ENCODE measurements around the gene FES. TPM values are rescaled to one million over a fixed set of nuclear protein-coding genes. Genes with fewer than 3 reads are reported as not detected.
"Not testable (repeated sequence)": the region's sequence is repeated elsewhere in the genome, so short reads cannot be mapped to it uniquely, and the experiment has no call there.

Gene FES
- polyA plus RNA-seq, 1 donor from 2014 or later: 7.7 TPM

DNA sequence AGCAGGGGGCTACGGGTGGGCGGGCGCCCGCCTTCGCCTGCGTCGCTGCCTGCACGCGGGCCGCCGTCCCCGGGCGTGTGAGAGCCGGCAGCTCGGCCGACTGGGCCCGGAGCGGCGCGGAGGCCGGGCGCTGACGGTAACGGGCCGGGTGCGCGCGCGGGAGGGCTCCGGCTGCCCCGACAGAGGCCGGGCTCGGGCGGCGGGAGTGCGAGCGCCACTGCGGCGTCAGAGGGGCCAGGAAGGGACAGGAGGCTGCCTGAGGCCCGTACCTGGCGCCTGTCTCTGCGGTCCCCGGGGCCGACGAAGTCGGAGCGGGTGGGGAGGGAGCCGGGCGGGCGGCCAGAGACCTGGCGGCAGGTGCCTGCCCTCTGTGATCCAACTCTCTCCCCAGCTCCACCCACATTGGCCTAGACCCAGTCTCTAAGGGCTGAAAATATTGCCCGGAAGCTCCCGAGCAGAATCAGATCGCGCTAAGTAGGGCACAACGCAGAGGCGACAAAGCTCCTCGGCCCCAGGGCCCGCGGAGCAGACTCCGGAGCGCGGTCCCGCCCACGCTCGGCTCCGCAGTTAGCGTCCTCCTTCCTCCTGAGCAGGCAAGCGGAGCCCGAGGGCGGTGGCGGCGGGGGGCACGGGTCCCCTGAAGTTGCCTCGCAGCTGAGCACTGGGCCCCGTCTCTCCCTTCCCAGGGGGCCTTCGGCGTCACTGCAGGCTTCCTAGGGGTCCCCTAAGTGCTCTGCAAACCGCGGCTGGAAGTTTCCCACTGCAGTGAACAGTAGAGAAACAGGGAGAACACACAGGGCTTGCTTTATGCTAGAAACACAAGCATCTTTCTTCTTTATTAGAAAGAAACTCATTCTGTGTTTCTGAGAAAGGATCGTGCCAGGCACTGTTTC, 18.8 kb downstream of the FES start, which contains the start of gene MAN2A2:
Gene MAN2A2 (plus strand): TSS at position 463 of the 893 bp plus-strand sequence. CDS start 906 bp downstream, outside the sequence.
- Mint-ChIP-seq H3K4me1 (peaks cover 16 to 22% (median 20%) of the 10 kb centered on the region in 3 donors), H3K27ac (peak within 1 kb of the TSS; percentile 60 to 88 (median 82)), H3K36me3 (peaks cover 2% of the 10 kb centered on the region), H3K27me3 (no peaks in the 10 kb centered on the region), H3K9me3 (no peaks in the 10 kb centered on the region), H3K4me3 (peak within 1 kb of the TSS; percentile 87 to 95 (median 91))

GRCh38 chr15:90903733-90904536, 19.6 kb downstream of the FES start:
- Mint-ChIP-seq H3K4me3 (peak overlapping the region; percentile 81 to 95 (median 91)), H3K36me3 (peaks cover 4% of the 10 kb centered on the region)

DNA sequence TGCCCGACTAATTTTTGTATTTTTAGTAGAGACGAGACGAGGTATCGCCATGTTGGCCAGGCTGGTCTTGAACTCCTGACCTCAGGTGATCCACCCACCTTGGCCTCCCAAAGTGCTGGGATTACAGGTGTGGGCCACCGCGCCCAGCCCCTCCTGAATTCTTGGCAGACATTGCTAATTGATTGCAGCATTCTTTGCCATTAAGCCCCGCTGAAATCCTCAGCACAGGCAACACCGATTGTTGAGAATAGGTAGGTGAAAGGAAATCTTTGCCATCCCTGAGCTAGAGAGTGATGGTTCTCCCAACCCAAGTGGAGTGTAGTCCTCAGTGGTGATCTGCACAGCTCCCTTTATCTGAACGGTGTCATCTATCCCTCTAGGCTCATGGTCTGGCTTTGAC, 20.4 kb downstream of the FES start:
- Mint-ChIP-seq H3K36me3 (peaks cover 4% of the 10 kb centered on the region), H3K27me3 (no peaks in the 10 kb centered on the region), H3K4me3 (peak overlapping the region in 2 of 4 donors; percentile 72 to 90), H3K4me1 (peaks cover 16 to 22% (median 18%) of the 10 kb centered on the region in 3 donors), H3K9me3 (no peaks in the 10 kb centered on the region), H3K27ac (no peak overlapping the region)

More at GRCh38 chr15:90903733-90904536, 19.6 kb downstream of the FES start:
- H3K27ac Mint-ChIP-seq: peak overlapping the region in 1 of 3 donors; percentile 82
- no peaks in the 10 kb centered on the region for H3K27me3 Mint-ChIP-seq
- no peaks in the 10 kb centered on the region for H3K9me3 Mint-ChIP-seq
- peaks cover 16 to 22% (median 20%) of the 10 kb centered on the region in 3 donors for H3K4me1 Mint-ChIP-seq

- H3K27ac Mint-ChIP-seq: peak overlapping the region in 1 of 3 donors; percentile 12
- peak overlapping the region in 1 of 4 donors; percentile 90 for H3K4me3 Mint-ChIP-seq
- no peaks in the 10 kb centered on the region for H3K27me3 Mint-ChIP-seq
- H3K4me1 Mint-ChIP-seq: peaks cover 14 to 22% (median 18%) of the 10 kb centered on the region in 3 donors
- no peaks in the 10 kb centered on the region for H3K9me3 Mint-ChIP-seq
- peaks cover 4% of the 10 kb centered on the region for H3K36me3 Mint-ChIP-seq
Measured at GRCh38 chr15:90905306-90906180, 21.2 kb downstream of the FES start.

DNA sequence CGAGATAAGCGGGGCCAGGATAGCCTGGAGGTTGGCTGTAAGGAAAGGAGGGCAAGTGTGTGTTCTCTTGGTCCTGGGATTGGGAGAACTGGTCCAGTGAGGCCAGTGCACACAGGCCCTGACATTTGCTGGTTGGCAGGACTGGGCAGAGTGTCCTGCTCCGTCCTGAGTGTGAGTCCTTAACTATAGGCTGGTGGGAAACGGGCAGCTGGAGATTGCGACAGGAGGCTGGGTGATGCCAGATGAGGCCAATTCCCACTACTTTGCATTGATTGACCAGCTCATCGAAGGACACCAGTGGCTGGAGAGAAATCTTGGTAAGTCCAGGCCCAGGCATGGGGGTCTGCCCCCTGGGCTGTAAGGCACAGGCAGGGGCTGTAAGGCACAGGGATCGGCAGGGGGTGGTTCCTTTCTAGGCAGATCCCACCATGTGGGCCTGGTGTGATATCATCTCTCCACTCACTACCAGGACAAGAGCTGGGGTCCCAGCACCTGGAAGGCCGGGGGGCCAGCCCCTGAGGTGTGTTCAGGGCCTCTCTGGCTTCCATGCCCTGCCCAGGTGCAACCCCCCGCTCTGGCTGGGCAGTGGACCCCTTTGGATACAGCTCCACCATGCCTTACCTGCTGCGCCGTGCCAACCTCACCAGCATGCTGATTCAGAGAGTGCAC, 22.0 kb downstream of the FES start:
- Mint-ChIP-seq H3K36me3 (peaks cover 4% of the 10 kb centered on the region), H3K9me3 (no peaks in the 10 kb centered on the region), H3K4me3 (peak overlapping the region in 1 of 4 donors; percentile 28), H3K4me1 (peaks cover 11 to 20% (median 16%) of the 10 kb centered on the region in 3 donors), H3K27me3 (no peaks in the 10 kb centered on the region), H3K27ac (no peak overlapping the region)

DNA sequence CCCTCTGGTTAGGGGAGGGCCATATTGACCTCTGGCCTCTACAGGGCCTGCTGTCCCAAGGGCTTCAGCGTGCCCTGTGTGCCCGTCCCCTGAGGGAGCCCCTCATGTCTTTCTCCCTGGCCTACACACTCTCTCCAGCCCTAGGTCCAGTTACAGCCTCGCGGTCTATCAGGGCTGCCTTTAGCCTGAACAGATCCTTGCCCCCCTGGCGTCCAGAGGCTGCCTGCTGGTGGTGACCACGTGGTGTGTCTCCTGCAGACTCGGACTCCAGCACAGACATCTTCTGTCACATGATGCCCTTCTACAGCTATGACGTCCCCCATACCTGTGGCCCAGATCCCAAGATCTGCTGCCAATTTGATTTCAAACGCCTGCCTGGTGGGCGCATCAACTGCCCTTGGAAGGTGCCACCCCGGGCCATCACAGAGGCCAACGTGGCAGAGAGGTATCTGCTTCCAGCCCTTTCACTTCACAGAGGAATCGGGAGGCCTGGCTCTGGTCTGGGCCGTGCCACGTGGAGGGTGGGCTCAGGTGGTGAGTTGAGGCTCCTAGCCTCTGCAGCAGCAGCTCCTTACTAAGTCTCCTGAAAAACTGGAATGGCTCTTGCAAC, 22.9 kb downstream of the FES start:
- H3K27me3 Mint-ChIP-seq: no peaks in the 10 kb centered on the region
- H3K4me1 Mint-ChIP-seq: peaks cover 2 to 12% (median 7%) of the 10 kb centered on the region in 3 donors
- no peaks in the 10 kb centered on the region for H3K9me3 Mint-ChIP-seq
- H3K4me3 Mint-ChIP-seq: peak overlapping the region in 1 of 4 donors; percentile 71
- H3K27ac Mint-ChIP-seq: peak overlapping the region in 2 of 3 donors; percentile 25 to 76
- H3K36me3 Mint-ChIP-seq: peaks cover 6% of the 10 kb centered on the region

DNA sequence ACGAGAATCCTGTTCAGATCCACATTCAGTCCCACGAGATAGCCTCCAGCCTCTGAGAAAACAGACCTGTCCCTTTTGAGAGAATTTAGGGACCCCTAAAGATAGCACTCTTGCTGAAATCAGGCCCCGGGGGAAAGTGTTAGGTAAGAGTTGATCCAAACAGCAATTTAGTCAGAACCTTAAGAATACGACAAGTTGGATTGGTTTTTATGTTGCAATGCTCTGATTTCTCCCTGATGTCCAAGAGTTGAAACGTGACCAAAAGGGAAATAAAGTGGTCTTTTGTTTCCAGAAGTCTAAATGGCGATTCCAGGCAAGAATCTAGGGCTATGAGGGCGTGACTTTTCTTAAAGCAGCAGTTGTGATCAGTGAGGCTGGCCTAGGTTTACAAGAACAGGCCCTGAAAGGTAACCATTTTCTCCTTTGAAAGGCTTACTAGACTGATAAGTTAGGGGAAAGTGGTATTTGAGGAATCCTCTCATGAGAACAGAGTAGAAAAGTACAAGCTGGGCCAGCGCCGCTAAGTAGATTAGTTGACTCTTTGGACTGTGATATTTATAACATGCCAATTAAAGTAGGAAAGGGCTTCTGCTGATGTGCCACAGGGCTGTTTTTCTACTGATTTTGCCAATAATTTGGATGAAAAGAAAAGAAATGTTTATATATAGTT, 23.7 kb downstream of the FES start:
- peak overlapping the region in 1 of 4 donors; percentile 71 for H3K4me3 Mint-ChIP-seq
- H3K27ac Mint-ChIP-seq: no peak overlapping the region
- H3K27me3 Mint-ChIP-seq: no peaks in the 10 kb centered on the region
- peaks cover 6% of the 10 kb centered on the region for H3K36me3 Mint-ChIP-seq
- H3K9me3 Mint-ChIP-seq: no peaks in the 10 kb centered on the region
- peaks cover 2 to 9% (median 7%) of the 10 kb centered on the region in 3 donors for H3K4me1 Mint-ChIP-seq

DNA sequence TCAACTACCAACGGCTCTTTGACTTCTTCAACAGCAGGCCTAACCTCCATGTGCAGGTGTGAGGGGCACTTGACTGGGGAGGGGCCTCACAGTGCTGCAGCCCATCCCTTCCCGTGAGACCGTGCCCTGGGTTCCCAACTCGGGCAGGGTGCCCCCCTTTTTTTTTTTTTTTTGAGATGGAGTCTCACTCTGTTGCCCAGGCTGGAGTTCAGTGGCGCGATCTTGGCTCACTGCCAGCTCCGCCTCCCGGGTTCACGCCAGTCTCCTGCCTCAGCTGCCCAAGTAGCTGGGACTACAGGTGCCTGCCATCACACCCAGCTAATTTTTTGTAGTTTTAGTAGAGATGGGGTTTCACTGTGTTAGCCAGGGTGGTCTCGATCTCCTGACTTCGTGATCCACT, 25.1 kb downstream of the FES start:
- not testable (repeated sequence) for H3K4me3 Mint-ChIP-seq, H3K27me3 Mint-ChIP-seq, H3K9me3 Mint-ChIP-seq, H3K4me1 Mint-ChIP-seq, H3K27ac Mint-ChIP-seq, H3K36me3 Mint-ChIP-seq

DNA sequence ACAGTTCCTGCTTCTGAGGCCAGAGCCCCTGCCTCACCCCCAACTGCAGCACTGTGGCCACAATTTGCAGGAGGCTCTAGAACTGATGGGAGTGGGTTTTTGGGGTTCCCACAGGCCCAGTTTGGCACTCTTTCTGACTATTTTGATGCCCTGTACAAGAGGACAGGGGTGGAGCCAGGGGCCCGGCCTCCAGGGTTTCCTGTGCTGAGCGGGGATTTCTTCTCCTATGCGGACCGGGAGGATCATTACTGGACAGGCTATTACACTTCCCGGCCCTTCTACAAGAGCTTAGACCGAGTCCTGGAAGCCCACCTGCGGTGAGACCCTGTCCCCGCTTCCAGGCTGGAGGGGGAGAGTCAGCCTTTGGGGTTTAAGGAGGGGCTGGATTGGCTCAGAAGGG, 25.7 kb downstream of the FES start:
- H3K36me3 Mint-ChIP-seq: peaks cover 6% of the 10 kb centered on the region
- peaks cover 0 to 2% (median 1%) of the 10 kb centered on the region in 3 donors for H3K4me1 Mint-ChIP-seq

GRCh38 chr15:90910441-90911301, 26.4 kb downstream of the FES start:
- Mint-ChIP-seq H3K27ac (no peak overlapping the region), H3K9me3 (no peaks in the 10 kb centered on the region), H3K27me3 (no peaks in the 10 kb centered on the region), H3K4me3 (no peak overlapping the region), H3K36me3 (peaks cover 4% of the 10 kb centered on the region), H3K4me1 (no peaks in the 10 kb centered on the region)

More for the DNA sequence above, 25.7 kb downstream of the FES start:
- Mint-ChIP-seq H3K27ac (no peak overlapping the region), H3K4me3 (no peak overlapping the region), H3K27me3 (no peaks in the 10 kb centered on the region), H3K9me3 (no peaks in the 10 kb centered on the region)

- H3K9me3 Mint-ChIP-seq: no peaks in the 10 kb centered on the region
- no peaks in the 10 kb centered on the region for H3K4me1 Mint-ChIP-seq
- H3K36me3 Mint-ChIP-seq: peaks cover 4% of the 10 kb centered on the region
- H3K27ac Mint-ChIP-seq: no peak overlapping the region
- no peak overlapping the region for H3K4me3 Mint-ChIP-seq
- H3K27me3 Mint-ChIP-seq: no peaks in the 10 kb centered on the region
Measured at GRCh38 chr15:90911302-90911623, 27.0 kb downstream of the FES start.

DNA sequence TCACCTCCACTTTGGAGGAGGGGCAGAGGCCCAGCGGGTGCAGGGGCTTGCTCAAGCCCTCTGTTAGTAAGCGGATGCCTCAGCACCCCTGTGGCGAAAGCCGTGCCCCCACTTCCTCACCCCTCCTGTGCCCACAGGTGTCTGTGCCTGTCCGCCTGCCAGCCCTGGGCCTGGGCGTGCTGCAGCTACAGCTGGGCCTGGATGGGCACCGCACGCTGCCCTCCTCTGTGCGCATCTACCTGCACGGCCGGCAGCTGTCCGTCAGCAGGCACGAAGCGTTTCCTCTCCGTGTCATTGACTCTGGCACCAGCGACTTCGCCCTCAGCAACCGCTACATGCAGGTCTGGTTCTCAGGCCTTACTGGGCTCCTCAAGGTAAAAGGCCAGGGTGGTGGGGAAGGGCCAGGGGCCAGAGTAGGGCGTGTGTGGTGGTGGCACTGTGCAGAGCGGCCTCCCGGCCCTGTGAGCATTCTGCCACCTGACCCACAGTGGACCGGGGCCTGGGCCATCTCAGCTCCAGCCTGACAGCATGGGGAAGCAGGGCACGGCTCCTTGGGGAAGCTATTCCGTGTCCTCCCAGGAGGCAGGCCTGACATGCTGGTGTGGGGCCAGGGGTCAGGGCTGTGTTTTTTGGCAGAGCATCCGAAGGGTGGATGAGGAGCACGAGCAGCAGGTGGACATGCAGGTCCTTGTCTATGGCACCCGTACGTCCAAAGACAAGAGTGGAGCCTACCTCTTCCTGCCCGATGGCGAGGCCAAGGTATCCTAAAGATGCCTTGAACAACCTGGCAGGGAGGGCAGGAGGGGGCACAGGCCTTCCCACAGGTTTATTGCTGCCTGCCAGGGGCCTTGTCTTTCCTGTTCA, 27.8 kb downstream of the FES start:
- Mint-ChIP-seq H3K27ac (peak overlapping the region in 1 of 3 donors; percentile 84), H3K36me3 (peaks cover 4% of the 10 kb centered on the region), H3K4me3 (no peak overlapping the region), H3K4me1 (peaks cover 0 to under 1% (median 0%) of the 10 kb centered on the region in 3 donors), H3K9me3 (no peaks in the 10 kb centered on the region), H3K27me3 (no peaks in the 10 kb centered on the region)
